Measurements from ENCODE around the gene PACRG. TPM values are rescaled to one million over a fixed set of nuclear protein-coding genes. Genes with fewer than 3 reads are reported as not detected.

Gene PACRG
- total and polyA plus RNA-seq, 8 donors, result 1.8 to 28.6 (median 3.2) TPM; not detected in 2

DNA sequence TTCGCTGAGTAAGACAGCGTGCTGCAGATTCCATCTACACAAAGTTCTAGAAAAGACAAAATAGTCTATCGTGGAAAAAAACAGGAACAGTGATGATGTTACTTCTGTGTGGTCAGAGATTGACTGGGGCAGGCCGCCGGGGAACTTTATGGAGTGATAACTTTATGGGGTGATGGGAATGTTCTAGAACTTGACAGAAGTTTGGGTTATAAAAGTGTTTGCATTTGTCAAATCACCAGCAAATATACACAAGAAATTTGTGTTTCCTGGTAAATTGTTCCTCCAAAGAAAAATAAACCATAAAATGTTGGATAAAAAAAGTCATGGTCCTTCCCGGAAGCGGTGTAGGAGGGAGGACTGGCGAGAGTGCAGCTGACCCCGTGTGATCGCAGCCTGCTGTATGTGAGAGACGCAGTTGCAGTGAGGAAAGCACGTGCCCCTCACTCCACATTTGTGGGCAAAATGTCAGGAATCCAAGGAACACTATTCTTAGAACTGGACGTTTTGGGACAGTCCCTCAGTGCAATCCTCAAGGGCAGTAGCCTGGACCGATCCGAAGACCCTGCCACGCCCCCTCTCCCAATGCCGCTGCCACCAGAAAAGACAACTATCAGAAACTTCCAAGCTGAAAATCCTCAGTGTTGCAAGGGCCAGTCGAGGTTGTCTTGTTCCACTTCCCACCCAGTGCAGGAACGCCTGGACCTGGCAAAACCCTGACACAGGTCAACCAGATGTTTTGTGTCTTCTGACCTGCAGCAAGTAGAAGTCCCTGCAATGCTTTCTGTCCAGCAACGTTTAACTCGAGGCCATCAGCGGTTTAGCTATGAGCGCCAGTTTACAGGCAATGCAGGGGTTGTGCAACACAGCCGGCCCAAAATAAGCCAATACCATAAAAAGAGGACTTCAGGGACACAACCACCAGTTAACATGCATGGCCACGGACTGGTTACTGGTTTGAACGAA lies 606.2 kb downstream of the PACRG start:
- WGBS, 5 donors, result 76 to 84% (median 82%) methylated on average over 25 to 26 of the region's 26 CpGs
- Histone ChIP-seq H3K36me3 (no peaks in the 10 kb centered on the region), H3K9me3 (no peaks in the 10 kb centered on the region), H3K27ac (no peak overlapping the region), H3K4me3 (no peak overlapping the region), H3K27me3 (peaks cover 0 to 6% (median 0%) of the 10 kb centered on the region in 3 donors), H3K4me1 (peaks cover 0 to 6% (median 2%) of the 10 kb centered on the region in 4 donors)
- no peak for TF ChIP-seq CTCF (IDR thresholded peaks at IDR 0.05)
- no peak for TF ChIP-seq POLR2A (IDR thresholded peaks at IDR 0.05)
- TF ChIP-seq EP300 (IDR thresholded peaks at IDR 0.05), result no peak
- TF ChIP-seq POLR2AphosphoS5 (IDR thresholded peaks at IDR 0.05), result no peak
- no peak for DNase-seq
- intact Hi-C loops (cut with DNase I; ENCODE audit: low total_unique reads), result no loop called here

DNA sequence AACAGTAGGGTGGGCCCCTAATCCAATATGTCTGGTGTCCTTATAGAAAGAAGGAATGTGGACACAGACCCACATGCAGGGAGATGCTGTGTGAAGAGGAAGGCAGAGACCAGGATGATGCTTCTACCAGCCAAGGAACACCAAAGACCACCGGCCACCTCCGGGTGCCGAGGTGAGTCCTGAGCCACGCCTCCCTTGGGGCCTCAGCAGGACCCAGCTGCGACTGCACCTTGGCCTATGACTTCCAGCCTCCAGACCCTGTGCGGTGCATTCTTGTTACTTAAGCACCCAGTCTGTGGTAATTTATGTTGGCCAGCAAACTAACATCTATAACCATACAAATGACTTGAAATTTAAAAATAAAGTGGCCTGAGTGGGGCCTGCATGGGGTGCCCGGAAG lies 607.3 kb downstream of the PACRG start:
- no peak for TF ChIP-seq POLR2A (IDR thresholded peaks at IDR 0.05)
- TF ChIP-seq EP300 (IDR thresholded peaks at IDR 0.05), result no peak
- no peak for TF ChIP-seq POLR2AphosphoS5 (IDR thresholded peaks at IDR 0.05)
- Histone ChIP-seq H3K27me3 (peaks cover 0 to 6% (median 0%) of the 10 kb centered on the region in 3 donors), H3K4me1 (peaks cover 0 to 9% (median 3%) of the 10 kb centered on the region in 4 donors), H3K9me3 (no peaks in the 10 kb centered on the region), H3K27ac (peak overlapping the region in 4 of 5 donors; percentile 50 to 74 (median 56)), H3K4me3 (no peak overlapping the region), H3K36me3 (no peaks in the 10 kb centered on the region)
- no peak for DNase-seq
- intact Hi-C loops (cut with DNase I; ENCODE audit: low total_unique reads), result no loop called here
- WGBS, 5 donors, result 88 to 95% (median 94%) methylated on average over 7 of the region's 7 CpGs

DNA sequence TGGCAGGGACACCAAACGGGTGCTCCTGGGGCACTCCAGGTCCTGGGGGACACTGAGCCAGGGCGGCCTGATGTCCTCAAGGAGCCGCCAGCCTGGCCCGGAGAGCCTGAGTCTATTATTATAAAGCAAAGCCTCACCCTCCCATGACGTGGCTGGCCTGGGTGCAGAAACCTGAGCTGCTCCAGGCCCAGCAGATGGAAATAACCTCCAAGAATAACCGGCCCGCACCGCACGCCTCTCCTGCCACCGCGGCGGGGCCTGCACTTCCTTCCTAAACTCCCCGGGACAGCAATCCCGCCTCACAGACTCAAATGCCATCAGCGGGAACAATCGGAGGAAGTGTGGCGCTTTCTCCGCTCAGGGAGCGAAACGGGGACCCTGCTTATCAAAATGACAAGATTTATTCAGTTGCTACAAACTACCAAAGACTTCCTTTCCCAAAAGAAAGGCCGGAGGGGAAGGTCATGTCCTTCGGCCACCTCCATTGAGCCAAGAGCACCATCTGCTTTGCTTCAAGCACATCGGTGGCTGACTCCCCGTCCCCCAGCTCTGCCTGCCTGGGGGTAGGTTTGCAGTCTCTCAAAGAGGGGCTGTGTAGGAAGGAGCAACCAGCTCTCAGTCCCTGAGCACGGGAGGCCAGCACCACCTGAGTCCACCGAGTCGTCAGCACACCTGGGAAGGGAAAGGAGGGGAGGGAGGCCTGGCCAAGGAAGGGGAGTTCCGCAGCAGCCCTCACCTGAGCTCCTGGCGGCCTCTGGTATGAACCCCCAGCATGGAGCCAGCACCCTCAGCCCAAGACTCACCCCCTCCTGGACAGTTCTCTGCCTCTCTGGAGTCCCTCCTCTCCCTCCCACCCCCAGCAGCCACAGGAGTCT lies 608.1 kb downstream of the PACRG start:
- peak overlapping the region in 4 of 5 donors; percentile 50 to 74 (median 56) for H3K27ac ChIP-seq
- no peaks in the 10 kb centered on the region for H3K36me3 ChIP-seq
- H3K27me3 ChIP-seq, result peaks cover 0 to 6% (median 0%) of the 10 kb centered on the region in 3 donors
- DNase-seq, result peak in 1 of 2 donors; percentile 77
- intact Hi-C loops (cut with DNase I; ENCODE audit: low total_unique reads), result no loop called here
- H3K4me1 ChIP-seq, result peaks cover 0 to 9% (median 3%) of the 10 kb centered on the region in 4 donors
- TF ChIP-seq POLR2AphosphoS5 (IDR thresholded peaks at IDR 0.05) (no peak), CTCF (IDR thresholded peaks at IDR 0.05) (no peak), EP300 (IDR thresholded peaks at IDR 0.05) (no peak), POLR2A (IDR thresholded peaks at IDR 0.05) (no peak)
- no peak overlapping the region for H3K4me3 ChIP-seq
- H3K9me3 ChIP-seq, result no peaks in the 10 kb centered on the region
- 52 to 74% (median 67%) methylated on average over 17 to 29 of the region's 29 CpGs for WGBS, 5 donors

DNA sequence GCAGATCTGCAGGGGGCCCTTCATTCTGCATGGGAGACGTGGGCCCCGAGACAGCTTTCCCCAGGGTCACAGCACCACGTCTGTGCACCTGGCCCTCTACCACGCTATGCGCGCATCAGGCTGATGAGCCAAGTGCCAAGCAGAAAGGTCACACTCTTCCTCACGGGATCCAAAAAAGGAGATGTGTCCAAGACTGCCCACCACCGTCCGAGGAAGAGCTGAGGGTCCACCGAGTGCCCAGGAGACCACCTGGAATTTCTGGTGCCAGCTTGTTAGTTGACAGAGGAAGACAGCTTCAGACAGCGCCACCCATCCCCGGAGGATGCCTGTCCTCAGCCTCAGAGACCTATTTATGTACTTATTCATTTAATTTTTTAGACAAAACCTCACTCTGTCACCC lies 609.2 kb downstream of the PACRG start:
- peaks cover 0 to 6% (median 0%) of the 10 kb centered on the region in 3 donors for H3K27me3 ChIP-seq
- H3K9me3 ChIP-seq, result no peaks in the 10 kb centered on the region
- no peaks in the 10 kb centered on the region for H3K36me3 ChIP-seq
- no peak for DNase-seq
- H3K4me3 ChIP-seq, result no peak overlapping the region
- no peak overlapping the region for H3K27ac ChIP-seq
- no peak for TF ChIP-seq POLR2AphosphoS5 (IDR thresholded peaks at IDR 0.05)
- no peak for TF ChIP-seq EP300 (IDR thresholded peaks at IDR 0.05)
- TF ChIP-seq POLR2A (IDR thresholded peaks at IDR 0.05), result no peak
- no peak for TF ChIP-seq CTCF (IDR thresholded peaks at IDR 0.05)
- 90 to 96% (median 94%) methylated on average over 8 to 12 of the region's 12 CpGs for WGBS, 5 donors
- intact Hi-C loops (cut with DNase I; ENCODE audit: low total_unique reads), result no loop called here
- peaks cover 0 to 9% (median 3%) of the 10 kb centered on the region in 4 donors for H3K4me1 ChIP-seq

Measured in stomach (tissue), 9 donors.